HG02870 (cell line): Measurements from ENCODE around the gene CTXND2.
"Not testable (repeated sequence)": the region's sequence is repeated elsewhere in the genome, so short reads cannot be mapped to it uniquely, and the experiment has no call there.

Experiments used
- ATAC-seq: cut with Tn5 transposase; IDR thresholded peaks from one replicate; pipeline ENCODE4 v1.9.1; 2021; ENCODE audit warnings: mild to moderate bottlenecking, moderate library complexity; ENCODE audit not compliant: unreplicated experiment

Gene CTXND2

GRCh38 chr1:150890033-150890416 is 3.1 kb downstream of the CTXND2 start:
- ATAC-seq = peak; percentile 54

GRCh38 chr1:150893336-150893913 is 6.5 kb downstream of the CTXND2 start:
- ATAC-seq = no peak

GRCh38 chr1:150895618-150896017 is 8.7 kb downstream of the CTXND2 start:
- no peak for ATAC-seq

- ATAC-seq = not testable (repeated sequence)
These were observed 12.9 kb downstream of the CTXND2 start for GRCh38 chr1:150899795-150900194.

GRCh38 chr1:150902346-150902745 is 15.4 kb downstream of the CTXND2 start:
- no peak for ATAC-seq

- ATAC-seq = no peak
These were observed 15.8 kb downstream of the CTXND2 start for GRCh38 chr1:150902751-150903150.

GRCh38 chr1:150905301-150905700 is 18.4 kb downstream of the CTXND2 start:
- ATAC-seq = no peak

GRCh38 chr1:150906329-150906728 is 19.4 kb downstream of the CTXND2 start:
- ATAC-seq = no peak

GRCh38 chr1:150906813-150907212 is 19.9 kb downstream of the CTXND2 start:
- ATAC-seq = no peak

GRCh38 chr1:150909585-150910180 is 22.7 kb downstream of the CTXND2 start:
- ATAC-seq = no peak

- ATAC-seq = no peak
These were observed 25.7 kb downstream of the CTXND2 start for GRCh38 chr1:150912623-150913022.

GRCh38 chr1:150917387-150917786 is 30.5 kb downstream of the CTXND2 start:
- no peak for ATAC-seq

- peak; percentile 62 for ATAC-seq
These were observed 35.6 kb downstream of the CTXND2 start for GRCh38 chr1:150922519-150922975.

- no peak for ATAC-seq
These were observed 38.1 kb downstream of the CTXND2 start for GRCh38 chr1:150925080-150925479.

- peak; percentile 79 for ATAC-seq
These were observed 39.3 kb downstream of the CTXND2 start, which contains the start of gene SETDB1 for GRCh38 chr1:150926097-150926741. SETDB1 (plus strand) TSS chr1:150926363; CDS start chr1:150927715, 1,352 bp downstream.

GRCh38 chr1:150927624-150928023 is 40.7 kb downstream of the CTXND2 start:
- ATAC-seq = no peak

- ATAC-seq = no peak
These were observed 41.4 kb downstream of the CTXND2 start for GRCh38 chr1:150928286-150928685.

GRCh38 chr1:150928775-150929174 is 41.8 kb downstream of the CTXND2 start:
- not testable (repeated sequence) for ATAC-seq

- no peak for ATAC-seq
These were observed 44.8 kb downstream of the CTXND2 start for GRCh38 chr1:150931773-150932172.

GRCh38 chr1:150944856-150945255 is 57.9 kb downstream of the CTXND2 start:
- no peak for ATAC-seq

GRCh38 chr1:150954708-150955107 is 67.8 kb downstream of the CTXND2 start:
- ATAC-seq = no peak

GRCh38 chr1:150955280-150955679 is 68.3 kb downstream of the CTXND2 start:
- ATAC-seq = no peak
